Muscle layer of duodenum (tissue), 2 donors: Measurements from ENCODE around the gene DONSON.

Experiments used
- H3K27ac ChIP-seq: one replicate; pipeline ENCODE4 v1.7.0; 2013; ENCODE audit warnings: mild to moderate bottlenecking, low read length
- H3K27me3 ChIP-seq: one replicate; pipeline ENCODE4 v1.7.0; 2013; ENCODE audit warnings: low read depth, mild to moderate bottlenecking, control low read depth, low read length
- H3K36me3 ChIP-seq, 2 donors: one replicate each; pipeline ENCODE4 v1.7.0; 2013; ENCODE audit warnings: low read length in 2 of 2, control low read depth in 1 of 2, mild to moderate bottlenecking in 1 of 2; ENCODE audit not compliant: insufficient read depth in 2 of 2, control insufficient read depth in 1 of 2
- H3K4me1 ChIP-seq, 2 donors: one replicate each; pipeline ENCODE4 v1.7.0; 2013; ENCODE audit warnings: low read length in 2 of 2, mild to moderate bottlenecking in 2 of 2, control low read depth in 1 of 2, moderate library complexity in 1 of 2; ENCODE audit not compliant: insufficient read depth in 2 of 2, control insufficient read depth in 1 of 2
- H3K4me3 ChIP-seq, 2 donors: one replicate each; pipeline ENCODE4 v1.7.0; 2013; ENCODE audit warnings: low read length in 2 of 2, low read depth in 1 of 2, mild to moderate bottlenecking in 1 of 2
- H3K9me3 ChIP-seq, 2 donors: one replicate each; pipeline ENCODE4 v1.7.0; 2013; ENCODE audit warnings: low read length in 2 of 2, control low read depth in 1 of 2, mild to moderate bottlenecking in 1 of 2; ENCODE audit not compliant: control insufficient read depth in 1 of 2
- donor health status: healthy.

Gene DONSON

DNA sequence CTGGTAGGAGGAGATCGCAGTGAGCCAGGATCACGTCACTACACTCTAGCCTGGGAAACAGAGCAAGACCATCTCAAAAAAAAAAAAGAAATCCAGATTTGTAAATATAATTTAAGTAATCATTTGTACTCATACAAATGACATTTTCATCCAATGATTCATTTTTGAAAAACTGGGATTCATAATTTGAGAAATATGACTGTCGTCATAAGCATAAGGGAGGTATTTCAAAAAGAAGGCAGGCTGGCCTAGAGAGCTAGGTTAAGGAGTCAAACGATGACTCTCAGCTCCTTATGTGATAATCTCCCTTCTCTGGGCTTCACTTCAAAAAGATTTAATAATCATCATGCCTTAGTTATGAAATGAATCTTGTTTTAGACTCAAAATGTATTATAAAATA is 48.9 kb downstream of the DONSON start:
- Histone ChIP-seq H3K36me3 (peaks cover 23 to 40% of the 10 kb centered on the region in 2 donors), H3K27ac (no peak overlapping the region), H3K9me3 (no peaks in the 10 kb centered on the region), H3K4me1 (peaks cover 0 to 11% of the 10 kb centered on the region in 2 donors), H3K4me3 (no peak overlapping the region), H3K27me3 (no peaks in the 10 kb centered on the region)

DNA sequence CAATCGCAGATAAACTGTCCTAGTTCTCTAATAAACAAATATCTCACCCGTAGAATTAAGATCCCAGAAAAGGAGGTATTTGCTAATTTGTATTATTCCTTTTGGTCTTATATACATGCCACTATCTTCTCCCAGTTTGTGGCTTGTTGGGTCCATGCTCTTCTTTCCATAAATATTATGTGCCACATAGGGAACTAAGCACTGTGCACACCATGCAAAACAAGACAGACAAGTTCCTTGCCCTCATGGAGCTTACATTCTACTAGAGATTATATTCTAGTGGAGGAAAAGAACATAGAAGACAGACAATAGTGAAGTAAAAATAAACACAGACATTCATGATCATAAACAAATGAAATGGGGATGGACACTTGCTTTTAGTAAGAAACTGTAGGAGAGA is 51.3 kb downstream of the DONSON start:
- Histone ChIP-seq H3K36me3 (peaks cover 32 to 51% of the 10 kb centered on the region in 2 donors), H3K9me3 (no peaks in the 10 kb centered on the region), H3K4me3 (no peak overlapping the region), H3K27me3 (no peaks in the 10 kb centered on the region), H3K27ac (no peak overlapping the region), H3K4me1 (peaks cover 0 to 9% of the 10 kb centered on the region in 2 donors)

DNA sequence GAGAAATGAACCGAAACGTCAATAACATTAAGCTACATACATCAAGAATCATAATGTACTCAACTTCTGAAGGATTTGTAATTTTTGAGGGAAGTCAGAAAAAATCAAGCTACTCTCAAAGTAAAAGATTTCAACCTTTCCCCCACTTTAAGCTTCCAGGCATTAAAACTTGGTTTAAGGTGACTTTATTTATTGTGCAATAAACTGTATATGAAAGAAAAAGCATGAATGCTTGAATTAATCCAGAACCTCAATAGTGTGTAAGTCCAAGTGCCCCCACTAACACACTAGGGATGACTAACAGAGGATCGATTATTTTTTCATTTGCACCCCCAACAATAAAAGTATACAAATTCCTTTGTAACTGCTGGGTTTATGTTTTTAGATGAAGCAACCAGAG is 57.5 kb downstream of the DONSON start:
- H3K36me3 ChIP-seq, result peaks cover 51 to 73% of the 10 kb centered on the region in 2 donors
- H3K9me3 ChIP-seq, result no peaks in the 10 kb centered on the region
- H3K27ac ChIP-seq, result no peak overlapping the region
- no peak overlapping the region for H3K4me3 ChIP-seq
- H3K27me3 ChIP-seq, result no peaks in the 10 kb centered on the region
- no peaks in the 10 kb centered on the region for H3K4me1 ChIP-seq
